ENCODE results near the gene MCRIP1. TPM values are rescaled to one million over a fixed set of nuclear protein-coding genes. Genes with fewer than 3 reads are reported as not detected.
A peak's percentile ranks its signal among the peaks of the same experiment; 100 is the strongest.

The MCRIP1 gene
- total and polyA plus RNA-seq, 9 of the 15 experiments (the other 6 are each of a cell fraction or from before 2014, with no cell fraction given), result 0.39 to 35.8 (median 9.7) TPM

DNA sequence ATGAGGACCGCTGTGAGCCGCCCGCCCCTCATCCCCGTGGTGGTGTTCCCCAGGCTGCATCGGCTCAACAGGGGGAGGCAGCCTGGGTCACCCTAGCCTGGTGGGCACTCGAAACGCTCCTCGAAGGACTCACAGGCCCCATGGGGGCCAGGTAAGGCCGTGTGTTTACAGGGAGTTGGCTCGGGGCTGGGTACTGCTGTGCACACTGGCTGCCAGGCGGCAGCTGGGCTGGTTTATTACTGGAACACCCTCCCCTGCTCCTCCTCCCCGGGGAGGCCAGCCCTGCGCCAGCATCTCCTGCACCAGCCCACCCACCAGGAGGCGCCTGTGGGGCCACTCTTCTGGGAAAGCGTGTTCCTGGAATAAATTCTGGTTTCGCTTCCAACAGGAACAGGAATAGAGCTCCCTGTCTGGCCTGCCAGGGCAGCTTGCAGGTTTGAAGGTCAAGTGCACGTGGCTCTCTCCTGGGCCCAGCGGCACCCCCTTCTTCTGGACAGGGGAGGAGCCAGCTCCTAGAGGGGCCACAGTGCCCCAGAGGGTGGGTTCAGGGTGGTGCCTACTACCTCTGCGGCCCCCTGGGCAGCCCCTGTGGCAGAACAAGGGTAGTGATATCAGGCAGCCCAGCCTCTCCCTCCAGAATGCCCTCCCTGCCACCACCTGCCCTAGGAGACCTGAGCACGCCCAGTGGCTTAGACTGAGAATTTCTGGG is 11.3 kb downstream of the MCRIP1 start (continued):
- TF ChIP-seq, protein P1, sequence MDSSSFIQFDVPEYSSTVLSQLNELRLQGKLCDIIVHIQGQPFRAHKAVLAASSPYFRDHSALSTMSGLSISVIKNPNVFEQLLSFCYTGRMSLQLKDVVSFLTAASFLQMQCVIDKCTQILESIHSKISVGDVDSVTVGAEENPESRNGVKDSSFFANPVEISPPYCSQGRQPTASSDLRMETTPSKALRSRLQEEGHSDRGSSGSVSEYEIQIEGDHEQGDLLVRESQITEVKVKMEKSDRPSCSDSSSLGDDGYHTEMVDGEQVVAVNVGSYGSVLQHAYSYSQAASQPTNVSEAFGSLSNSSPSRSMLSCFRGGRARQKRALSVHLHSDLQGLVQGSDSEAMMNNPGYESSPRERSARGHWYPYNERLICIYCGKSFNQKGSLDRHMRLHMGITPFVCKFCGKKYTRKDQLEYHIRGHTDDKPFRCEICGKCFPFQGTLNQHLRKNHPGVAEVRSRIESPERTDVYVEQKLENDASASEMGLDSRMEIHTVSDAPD (CRISPR knock-in tag; IDR thresholded peaks at IDR 0.05), result no peak
- TF ChIP-seq ZNF696 (CRISPR knock-in tag; conservative IDR thresholded peaks at IDR 0.05), result no peak
- TF ChIP-seq PPARD (CRISPR knock-in tag; IDR thresholded peaks at IDR 0.05), result no peak
- no peak for TF ChIP-seq MAFF (IDR thresholded peaks at IDR 0.05; ENCODE audit: low read length)
- no peak for TF ChIP-seq HSF4 (CRISPR knock-in tag; IDR thresholded peaks at IDR 0.05; ENCODE audit: borderline replicate concordance)
- TF ChIP-seq, protein P2, sequence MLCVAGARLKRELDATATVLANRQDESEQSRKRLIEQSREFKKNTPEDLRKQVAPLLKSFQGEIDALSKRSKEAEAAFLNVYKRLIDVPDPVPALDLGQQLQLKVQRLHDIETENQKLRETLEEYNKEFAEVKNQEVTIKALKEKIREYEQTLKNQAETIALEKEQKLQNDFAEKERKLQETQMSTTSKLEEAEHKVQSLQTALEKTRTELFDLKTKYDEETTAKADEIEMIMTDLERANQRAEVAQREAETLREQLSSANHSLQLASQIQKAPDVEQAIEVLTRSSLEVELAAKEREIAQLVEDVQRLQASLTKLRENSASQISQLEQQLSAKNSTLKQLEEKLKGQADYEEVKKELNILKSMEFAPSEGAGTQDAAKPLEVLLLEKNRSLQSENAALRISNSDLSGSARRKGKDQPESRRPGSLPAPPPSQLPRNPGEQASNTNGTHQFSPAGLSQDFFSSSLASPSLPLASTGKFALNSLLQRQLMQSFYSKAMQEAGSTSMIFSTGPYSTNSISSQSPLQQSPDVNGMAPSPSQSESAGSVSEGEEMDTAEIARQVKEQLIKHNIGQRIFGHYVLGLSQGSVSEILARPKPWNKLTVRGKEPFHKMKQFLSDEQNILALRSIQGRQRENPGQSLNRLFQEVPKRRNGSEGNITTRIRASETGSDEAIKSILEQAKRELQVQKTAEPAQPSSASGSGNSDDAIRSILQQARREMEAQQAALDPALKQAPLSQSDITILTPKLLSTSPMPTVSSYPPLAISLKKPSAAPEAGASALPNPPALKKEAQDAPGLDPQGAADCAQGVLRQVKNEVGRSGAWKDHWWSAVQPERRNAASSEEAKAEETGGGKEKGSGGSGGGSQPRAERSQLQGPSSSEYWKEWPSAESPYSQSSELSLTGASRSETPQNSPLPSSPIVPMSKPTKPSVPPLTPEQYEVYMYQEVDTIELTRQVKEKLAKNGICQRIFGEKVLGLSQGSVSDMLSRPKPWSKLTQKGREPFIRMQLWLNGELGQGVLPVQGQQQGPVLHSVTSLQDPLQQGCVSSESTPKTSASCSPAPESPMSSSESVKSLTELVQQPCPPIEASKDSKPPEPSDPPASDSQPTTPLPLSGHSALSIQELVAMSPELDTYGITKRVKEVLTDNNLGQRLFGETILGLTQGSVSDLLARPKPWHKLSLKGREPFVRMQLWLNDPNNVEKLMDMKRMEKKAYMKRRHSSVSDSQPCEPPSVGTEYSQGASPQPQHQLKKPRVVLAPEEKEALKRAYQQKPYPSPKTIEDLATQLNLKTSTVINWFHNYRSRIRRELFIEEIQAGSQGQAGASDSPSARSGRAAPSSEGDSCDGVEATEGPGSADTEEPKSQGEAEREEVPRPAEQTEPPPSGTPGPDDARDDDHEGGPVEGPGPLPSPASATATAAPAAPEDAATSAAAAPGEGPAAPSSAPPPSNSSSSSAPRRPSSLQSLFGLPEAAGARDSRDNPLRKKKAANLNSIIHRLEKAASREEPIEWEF (CRISPR knock-in tag; IDR thresholded peaks at IDR 0.05), result no peak
- peak; percentile 62 for TF ChIP-seq SMC3 (conservative IDR thresholded peaks at IDR 0.05; ENCODE audit: insufficient read depth, low read depth, low read length)
- TF ChIP-seq MEIS2 (IDR thresholded peaks at IDR 0.05; ENCODE audit: partially characterized antibody), result no peak
- TF ChIP-seq ZC3H11A (IDR thresholded peaks at IDR 0.05; ENCODE audit: low read depth, low read length), result no peak
- no peak; the same call in 1 of the 2 replicates for TF ChIP-seq SMAD3 (CRISPR knock-in tag; conservative IDR thresholded peaks at IDR 0.05)
- no peak; the same call in 1 of the 2 replicates for TF ChIP-seq BRD4 (IDR thresholded peaks at IDR 0.05)
- TF ChIP-seq NRF1 (conservative IDR thresholded peaks at IDR 0.05 in 1 of 2, IDR thresholded peaks at IDR 0.05 in 1 of 2), result peak; percentile 64 to 70
- TF ChIP-seq XRCC3 (IDR thresholded peaks at IDR 0.05), result no peak
- TF ChIP-seq LEF1 (IDR thresholded peaks at IDR 0.05), result peak; percentile 73; the same call in 1 of the 2 replicates
- peak; percentile 77 to 97 for TF ChIP-seq MAZ (CRISPR knock-in tag; conservative IDR thresholded peaks at IDR 0.05 in 1 of 2, IDR thresholded peaks at IDR 0.05 in 1 of 2)
- TF ChIP-seq SREBF2 (CRISPR knock-in tag; IDR thresholded peaks at IDR 0.05), result no peak
- no peak for TF ChIP-seq ZNF134 (CRISPR knock-in tag; conservative IDR thresholded peaks at IDR 0.05)
- TF ChIP-seq THRAP3 (IDR thresholded peaks at IDR 0.05; ENCODE audit: borderline replicate concordance), result no peak
- TF ChIP-seq BRF1 (IDR thresholded peaks at IDR 0.05; ENCODE audit: borderline replicate concordance, extremely low read depth, insufficient read length), result no peak
- TF ChIP-seq ZNF324 (CRISPR knock-in tag; IDR thresholded peaks at IDR 0.05), result no peak
- TF ChIP-seq OTX1 (CRISPR knock-in tag; IDR thresholded peaks at IDR 0.05), result no peak
- peak; percentile 81 for TF ChIP-seq EP300 (IDR thresholded peaks at IDR 0.05; ENCODE audit: low read length)
- no peak for TF ChIP-seq SLC30A9 (CRISPR knock-in tag; IDR thresholded peaks at IDR 0.05)

All from K562 (cell line).